GM18861 (cell line): ENCODE measurements around the gene HDAC3.
"Not testable (repeated sequence)": the region's sequence is repeated elsewhere in the genome, so short reads cannot be mapped to it uniquely, and the experiment has no call there.

ENCODE experiments used
- ATAC-seq: cut with Tn5 transposase; IDR thresholded peaks from one replicate; pipeline ENCODE4 v1.9.1; 2021; ENCODE audit not compliant: unreplicated experiment

Gene HDAC3

DNA sequence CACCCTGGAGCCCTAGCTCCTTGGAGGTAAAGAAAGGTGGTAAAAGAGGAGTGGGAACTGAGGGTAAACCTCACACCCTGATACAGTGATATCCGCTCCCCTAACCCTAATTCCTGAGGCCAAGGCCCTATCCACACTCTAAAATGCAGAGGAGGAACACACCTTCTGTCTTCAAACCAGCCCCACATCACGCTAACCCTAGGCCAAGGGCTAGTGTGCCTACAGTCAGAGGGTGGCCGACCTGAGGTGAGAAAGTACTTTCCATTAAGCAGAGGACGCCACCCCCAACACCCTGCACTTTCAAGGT lies 590 bp downstream of the HDAC3 start:
- no peak for ATAC-seq

DNA sequence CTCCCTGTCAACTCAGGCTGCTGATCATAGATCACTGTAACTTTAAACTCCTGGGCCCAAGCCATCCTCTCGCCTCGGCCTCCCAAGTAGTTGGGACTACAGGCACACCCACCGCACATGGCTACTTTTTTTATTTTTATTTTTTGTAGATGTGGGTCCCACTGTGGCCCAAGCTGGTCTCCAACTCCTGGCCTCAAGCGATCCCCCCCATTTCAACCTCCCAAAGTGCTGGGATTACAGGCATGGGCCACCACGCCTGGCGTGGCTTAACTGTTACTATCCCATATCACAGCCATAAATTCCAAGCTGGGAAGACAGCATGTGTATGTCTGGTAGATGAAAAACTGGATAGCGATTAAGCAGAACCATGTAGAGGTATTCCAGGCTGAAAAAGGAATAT lies 1.0 kb downstream of the HDAC3 start:
- ATAC-seq = no peak

DNA sequence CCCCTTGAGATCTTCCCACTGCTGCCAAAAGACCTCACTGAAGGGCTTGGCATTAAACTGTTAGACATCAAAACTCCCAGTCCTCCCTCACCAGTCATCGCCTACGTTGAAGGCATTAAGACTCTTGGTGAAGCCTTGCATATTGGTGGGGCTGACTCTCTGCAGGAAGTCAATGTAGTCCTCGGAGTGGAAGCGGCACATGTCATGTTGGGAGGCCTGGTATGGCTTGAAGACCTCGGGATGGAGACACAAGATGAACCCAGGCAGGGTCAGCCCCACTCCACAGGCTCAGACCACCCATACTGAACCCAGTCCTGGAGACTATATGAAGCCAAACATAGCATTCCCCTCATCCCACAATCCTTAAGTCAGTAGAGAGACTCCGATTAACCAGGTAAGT lies 1.9 kb downstream of the HDAC3 start:
- no peak for ATAC-seq

DNA sequence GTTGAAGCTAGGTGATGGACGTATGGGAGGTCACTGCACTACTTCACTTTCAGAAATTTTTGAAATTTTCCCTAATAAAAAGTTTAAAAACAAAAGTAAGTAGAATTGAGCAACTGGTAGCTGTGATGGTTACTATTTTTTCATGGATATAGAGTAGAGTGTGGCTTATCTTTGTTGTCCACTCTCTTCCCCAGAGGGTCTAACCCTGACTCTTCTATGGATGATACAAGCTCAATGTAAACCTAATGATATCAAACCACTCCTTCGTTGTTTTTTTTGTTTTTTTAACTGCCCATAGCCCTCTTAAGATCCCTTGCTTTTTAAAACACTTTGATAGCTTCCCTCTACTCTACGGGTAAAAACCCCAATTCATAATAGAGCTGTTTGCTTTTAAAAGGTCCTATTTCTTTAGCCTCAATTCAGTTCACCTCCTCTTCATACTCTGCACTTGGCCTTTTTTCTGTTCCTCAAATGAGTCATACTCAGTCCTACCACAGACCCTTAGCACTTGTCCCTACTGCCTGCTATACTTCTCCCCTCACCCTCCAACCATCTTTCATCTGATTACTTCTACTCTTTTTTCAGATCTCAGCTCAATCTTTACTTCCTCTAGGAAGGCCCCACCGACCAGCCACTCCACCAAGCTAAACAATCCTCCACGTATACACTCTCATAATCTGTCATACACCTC lies 2.6 kb downstream of the HDAC3 start:
- ATAC-seq = peak; percentile 85

DNA sequence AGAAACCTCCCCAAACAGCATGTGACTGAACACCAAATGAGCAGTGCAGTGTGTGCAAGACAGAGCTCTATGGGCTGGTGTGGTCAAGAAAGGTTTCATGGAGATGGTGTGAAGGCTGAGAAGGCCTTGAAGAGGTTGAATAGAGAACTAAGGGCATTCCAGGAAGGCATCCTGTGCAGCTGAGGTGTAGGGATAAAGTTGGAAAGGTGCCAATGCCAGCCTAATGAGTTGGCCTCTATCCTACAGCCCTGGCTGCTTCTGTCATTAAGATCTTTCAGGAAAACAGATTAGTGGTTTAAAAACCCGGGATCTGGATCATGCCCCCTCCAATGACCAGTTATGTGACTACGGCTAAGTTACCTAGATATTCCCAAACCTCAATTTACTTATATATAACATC lies 4.0 kb downstream of the HDAC3 start:
- no peak for ATAC-seq

DNA sequence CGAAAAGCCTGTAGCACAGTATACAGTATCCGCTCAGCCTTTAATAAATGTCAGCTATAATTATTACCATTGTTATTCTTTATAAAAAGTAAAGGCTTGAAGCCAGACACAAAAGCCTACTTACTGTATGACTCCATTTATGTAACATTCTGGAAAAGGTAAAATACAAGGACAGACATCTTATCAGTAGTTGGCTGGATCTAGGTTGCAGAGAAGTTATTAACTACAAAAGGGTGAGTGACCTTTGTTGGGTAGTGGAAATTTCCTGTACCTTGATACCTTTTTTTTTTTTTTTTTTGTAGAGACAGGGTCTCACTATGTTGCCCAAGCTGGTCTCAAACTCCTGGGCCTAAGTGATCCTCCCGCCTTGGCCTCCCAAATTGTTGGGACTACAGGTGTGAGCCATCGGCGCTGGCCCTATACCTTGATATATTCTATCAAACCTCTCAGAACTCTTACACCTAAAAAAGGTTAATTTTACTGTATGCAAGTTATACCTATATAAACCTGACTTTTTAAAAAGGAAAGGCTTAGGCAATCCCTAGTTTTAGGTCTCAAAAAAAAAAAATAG lies 6.0 kb downstream of the HDAC3 start:
- ATAC-seq = no peak

DNA sequence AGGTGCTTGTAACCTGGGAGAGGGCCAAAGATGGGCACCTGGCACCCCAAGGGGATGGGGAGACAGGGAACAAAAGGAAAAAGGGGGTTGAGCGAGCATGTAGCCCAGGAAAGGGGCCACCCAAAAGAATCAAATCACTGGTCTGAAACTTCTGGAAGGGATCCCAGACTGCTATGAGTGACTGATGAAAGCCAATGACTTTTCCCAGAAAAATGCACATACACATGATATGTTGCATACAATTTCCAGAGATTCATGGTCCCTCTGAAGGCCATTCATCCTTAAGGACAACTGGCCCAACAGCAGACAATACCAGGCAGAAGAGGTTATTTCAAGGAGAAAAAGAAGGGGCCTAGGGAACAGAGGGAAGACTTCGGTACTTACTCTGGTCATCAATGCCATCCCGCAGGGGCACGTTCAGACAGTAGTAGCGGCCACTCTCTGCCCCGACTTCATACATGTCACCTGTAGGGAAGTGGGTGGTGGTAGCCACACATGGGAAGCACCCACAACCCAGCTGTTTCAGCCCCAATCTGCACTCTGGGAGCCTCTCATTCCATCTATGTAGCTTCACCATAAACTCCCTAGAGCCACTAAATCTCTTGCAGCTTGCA lies 8.4 kb downstream of the HDAC3 start:
- no peak for ATAC-seq

DNA sequence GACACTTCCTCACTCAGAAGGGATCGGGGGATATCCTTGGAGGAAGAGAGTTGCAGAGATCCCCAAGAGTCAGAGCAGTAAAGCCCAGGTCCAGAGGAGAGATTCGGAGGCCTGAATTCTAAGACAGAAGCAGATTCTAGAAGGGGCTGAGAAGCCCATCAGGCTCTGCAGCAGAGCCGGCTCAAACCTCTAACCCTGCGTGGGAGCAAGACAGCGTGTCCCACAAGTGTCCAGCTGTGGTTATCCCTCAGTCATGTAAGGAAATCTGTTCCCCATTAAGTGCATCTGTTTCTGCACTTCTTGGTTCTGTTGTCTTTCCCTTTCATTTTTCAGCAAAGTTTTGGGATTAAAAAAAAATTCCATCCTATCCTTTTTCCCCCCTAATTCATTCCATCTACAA lies 13.0 kb downstream of the HDAC3 start:
- no peak for ATAC-seq

DNA sequence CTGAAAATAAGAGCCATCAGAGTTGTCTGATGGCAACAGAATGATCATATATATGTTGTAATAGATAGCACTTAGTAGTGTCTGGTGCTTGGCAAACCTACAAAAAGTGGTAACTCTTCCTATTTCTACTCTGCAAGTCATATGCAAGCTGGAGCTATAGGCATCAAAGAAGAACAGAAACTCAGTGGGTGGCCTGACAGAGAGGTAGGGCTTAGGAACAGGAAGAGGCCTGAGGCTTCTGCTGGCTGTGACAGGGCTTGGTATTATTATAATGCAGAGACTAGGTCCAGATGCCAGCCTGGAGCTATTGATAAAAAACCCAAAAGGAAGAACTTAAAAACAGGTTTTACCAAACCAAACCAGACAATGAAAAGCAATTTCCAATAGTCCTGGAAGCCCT lies 13.5 kb downstream of the HDAC3 start:
- peak; percentile 42 for ATAC-seq

DNA sequence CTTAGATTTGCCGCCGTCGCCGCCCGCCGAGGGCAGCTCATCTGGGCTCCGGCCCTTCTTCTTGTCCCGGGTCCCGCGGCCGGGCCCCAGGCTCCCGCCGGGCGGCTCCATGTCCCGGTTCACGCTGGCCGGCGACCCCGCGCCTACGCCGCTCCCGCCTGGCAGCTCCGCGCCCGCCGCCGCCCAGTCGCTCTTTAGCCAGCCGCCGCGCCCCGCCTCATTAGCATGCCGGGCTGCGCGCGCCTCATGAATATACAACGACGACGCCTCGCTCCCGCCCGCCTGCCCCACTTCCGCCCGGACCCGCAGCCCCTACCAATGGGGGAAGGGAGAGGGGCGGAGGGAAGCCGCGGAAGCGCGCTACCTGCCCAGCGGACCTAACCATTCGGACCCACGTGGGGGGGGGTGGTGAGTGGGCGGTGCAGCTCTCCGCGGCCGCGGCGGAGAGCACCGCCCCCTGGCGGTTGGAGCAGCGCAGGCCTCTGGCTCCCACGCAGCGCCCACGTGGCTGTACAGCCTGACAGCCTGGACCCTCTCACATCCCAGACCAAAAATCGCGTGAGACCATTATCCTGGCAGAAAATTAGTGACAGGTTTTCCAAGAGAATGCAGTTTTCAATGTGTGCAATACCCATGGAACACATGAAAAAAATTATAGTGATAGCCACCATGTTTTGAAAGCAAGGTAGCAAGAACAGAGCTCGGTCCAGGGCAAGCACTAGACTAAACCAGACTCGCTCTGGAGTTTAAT lies 17.7 kb downstream of the HDAC3 start, which contains the start of gene DIAPH1:
Gene DIAPH1, minus strand, starts transcription at position 197 of the 751 bp plus-strand sequence. Its CDS starts 86 bp downstream, at position 111.
- peak; percentile 62 for ATAC-seq

DNA sequence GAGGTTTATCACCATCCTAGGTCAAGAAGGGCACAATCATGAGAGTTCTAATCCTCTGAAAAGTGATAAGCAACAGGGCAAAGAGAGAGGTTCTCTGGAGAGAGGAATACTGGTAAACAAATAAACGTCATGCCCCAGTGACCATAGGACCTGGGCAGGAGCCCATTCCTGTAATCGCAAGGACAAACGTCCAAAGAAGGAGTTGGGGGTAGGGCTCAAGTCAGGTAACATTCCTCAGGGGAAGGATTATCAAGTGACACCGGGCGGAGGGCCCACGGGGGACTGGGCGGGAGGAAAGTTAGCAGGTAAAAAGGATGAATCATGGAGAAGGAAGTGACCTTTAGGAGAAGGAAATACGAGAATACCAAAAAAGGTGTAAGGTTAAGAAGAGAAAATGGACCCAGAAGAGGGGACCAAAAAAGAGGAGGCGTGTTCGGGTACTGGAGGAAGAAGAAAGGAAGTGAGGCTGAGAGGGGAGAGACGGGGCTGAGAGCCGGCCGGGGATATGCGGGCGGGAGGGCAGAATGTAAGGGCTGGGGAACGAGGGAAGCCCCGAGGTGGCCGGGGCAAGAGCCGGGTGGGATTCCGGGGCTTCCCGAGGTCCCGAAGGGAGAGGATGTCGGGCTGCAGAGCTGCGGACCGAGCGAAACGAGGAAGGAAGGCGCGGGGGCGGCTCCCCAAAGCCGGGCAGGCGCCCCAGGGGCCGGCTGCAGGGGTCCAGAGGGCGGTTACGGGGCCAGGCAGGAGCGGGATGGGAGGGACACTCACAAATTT lies 18.4 kb downstream of the HDAC3 start:
- ATAC-seq = peak; percentile 17

DNA sequence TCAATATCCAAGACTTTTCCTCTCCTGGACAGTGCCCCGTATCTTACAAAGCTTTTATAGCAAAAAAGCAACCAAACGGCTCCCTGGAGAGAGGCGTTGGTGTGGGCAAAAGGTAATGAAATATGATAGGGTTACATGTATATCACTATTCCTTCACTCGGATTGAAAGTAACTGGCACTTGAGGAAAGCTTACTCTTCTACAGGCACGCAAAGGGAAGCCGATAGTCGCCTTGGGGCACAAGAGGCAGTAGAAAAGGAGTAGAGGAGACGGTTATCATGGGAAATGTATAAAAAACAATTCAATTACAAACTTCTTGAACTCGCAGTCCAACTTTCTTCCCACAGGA lies 19.0 kb downstream of the HDAC3 start:
- ATAC-seq = no peak

DNA sequence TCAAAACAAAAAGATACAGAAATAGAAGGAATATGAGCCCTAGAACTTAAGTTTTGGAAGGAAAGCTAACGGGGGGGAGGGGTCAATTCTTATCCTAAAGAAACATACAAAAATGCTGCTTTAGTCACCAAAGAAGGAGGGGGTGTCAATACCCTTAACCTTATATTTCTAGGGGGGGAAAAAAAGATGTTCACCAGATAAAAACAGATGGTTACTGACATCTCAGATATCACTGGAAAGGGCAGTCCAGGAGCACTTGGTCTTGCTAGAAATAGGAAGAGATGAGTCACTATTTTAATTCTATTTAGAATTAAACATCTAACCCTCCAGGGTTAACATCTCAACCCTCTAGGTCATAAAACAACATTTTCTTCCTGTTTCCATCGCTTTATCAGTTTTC lies 19.5 kb downstream of the HDAC3 start:
- no peak for ATAC-seq

DNA sequence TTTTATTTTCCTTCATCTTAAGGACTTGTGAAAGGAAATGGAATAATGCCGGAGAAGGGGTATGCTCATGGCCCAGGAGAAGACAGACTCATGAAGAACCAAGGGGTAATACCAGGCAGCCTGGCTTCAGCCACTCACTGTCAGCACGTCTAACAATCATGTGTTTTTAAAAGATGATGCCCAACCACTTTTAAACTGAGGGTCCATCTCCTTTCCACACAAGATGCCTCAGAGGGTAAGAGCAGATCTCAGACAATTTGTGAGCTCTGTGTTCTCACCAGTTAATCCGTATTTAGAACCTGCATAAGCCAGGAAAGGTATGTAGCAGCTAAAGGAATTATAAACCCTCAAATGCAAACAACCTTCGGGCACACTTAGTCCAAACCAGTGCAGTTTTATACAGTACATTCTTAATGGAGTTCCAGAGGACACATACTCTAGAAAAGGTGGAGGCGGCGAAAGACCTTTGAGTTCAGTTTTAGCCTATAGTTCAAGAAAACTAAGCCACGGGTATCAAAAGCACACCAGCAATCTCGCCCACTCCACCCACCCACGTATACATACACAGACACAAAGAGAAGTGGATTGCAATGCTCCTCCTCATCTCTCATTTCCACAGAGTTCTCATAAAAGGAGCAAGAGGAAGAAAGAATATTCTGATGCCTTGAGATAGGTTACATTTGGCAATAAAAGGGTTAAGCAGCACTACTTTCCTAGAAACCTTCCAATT lies 20.5 kb downstream of the HDAC3 start:
- ATAC-seq = no peak

DNA sequence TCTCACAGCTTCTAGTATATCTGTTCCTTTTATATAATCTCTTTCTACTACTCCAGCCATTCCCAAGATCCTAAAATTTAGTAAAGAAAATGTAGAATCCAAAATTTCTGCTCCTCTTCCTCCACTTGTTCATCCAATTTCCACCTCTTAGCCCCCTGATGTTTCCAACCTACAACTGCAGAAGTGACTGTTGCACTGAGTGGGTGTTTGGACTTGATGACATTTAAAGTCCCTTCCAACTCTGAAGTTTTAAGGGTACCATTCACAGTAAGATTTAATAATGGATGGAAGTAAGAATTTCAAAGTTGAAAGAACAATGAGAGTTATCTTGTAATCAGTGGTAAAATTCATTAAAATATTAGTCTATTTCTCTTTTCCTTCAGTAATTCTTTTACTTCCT lies 23.3 kb downstream of the HDAC3 start:
- ATAC-seq = no peak

DNA sequence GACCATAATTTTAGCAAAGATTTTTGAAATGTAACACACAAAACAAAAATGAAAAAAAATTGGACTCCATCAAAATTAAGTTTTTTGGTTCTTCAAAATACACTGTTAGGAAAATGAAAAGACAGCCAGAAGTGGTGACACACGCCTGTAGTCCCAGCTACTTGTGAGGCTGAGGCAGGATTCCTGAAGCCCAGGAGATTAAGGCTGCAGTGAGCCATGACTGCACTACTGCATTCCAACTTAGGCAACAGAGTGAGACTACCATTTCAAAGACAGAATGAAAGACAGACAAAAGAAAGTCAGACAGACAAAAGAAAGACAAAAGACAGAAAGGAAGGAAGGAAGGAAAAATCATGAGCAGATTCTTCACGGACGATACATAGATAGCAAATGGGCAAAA lies 25.4 kb downstream of the HDAC3 start:
- no peak for ATAC-seq

DNA sequence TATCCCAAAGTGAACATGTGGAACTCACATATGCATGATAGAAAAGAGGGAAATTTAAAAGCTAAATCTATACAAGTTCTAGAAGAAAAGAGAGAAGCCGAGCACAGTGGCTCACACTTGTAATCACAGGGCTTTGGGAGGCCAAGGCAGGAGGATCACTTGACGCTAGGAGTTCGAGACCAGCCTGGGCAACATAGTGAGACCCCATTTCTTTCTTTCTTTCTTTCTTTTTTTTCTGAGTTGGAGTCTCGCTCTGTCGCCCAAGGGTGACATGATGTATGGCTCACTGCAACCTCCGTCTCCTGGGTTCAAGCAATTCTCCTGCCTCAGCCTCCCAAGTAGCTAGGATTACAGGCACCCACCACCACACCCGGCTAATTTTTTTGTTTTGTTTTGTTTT lies 26.7 kb downstream of the HDAC3 start:
- not testable (repeated sequence) for ATAC-seq

DNA sequence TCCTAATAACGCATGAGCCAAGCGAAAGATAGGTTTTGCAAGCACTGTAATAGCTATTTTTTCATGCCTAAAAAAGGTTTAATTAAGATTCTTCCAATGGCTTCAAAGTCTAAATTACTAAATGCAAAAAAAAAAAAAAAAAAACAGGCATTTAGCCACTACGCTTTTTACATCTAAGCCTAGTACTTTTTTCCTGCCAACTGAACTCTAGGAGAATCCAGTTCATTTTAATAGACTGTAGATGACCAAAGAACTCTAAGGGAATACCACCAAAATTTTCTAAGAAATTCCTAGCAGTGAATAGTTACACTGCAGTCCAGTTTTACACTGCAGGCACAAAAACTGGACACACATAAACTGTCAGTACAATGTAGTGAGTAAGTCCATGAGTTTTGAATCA lies 27.6 kb downstream of the HDAC3 start:
- no peak for ATAC-seq

DNA sequence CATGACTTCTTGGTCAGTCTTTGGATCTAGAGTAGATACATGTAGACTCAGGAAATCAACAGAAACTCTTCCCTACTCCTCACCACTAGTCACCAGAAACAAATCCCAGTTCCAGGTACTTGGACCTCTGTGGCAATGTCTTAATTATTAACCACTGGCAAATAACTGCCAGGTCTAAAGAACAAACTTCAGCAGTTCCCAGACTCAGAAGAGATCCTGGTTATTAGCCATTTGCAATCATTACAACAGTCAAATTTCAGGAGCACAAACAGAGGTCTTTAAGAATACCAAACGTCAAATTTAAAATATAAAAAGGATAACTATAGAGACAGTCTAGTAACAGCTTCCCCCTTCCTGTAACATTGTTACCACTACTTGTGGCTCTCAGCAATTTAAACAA lies 28.1 kb downstream of the HDAC3 start:
- no peak for ATAC-seq

DNA sequence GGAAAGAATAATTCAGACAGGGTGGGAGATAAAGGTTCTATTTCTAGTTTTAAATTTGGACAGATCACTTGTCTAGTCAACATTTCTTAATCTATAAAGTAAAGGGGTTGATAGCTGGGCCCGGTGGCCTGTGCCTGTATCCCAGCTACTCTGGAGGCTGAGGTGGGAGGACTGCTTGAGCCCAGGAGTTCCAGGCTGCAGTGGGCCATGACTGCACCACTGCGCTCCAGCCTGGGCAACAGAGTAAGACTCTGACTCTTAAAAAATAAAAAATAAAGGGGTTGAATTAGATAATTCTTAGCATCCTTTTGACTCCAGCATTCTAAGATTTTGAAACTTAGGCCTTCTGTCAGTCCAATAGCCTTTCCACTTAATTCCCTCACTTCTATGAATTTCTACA lies 28.6 kb downstream of the HDAC3 start:
- ATAC-seq = no peak
